CD4-positive, alpha-beta T cell treated with Interleukin-1 beta for 1 hour (primary cell): ENCODE data around the gene UBXN1.
"Not testable (repeated sequence)": the region's sequence is repeated elsewhere in the genome, so short reads cannot be mapped to it uniquely, and the experiment has no call there.

Source experiments
- DNase-seq, 2 donors: peaks; one replicate each; pipeline ENCODE4 v3.0.0-alpha.2; 2020 to 2022

Gene UBXN1

GRCh38 chr11:62707277-62707861 lies 28.5 kb upstream of the UBXN1 start, which contains the start of the genes BSCL2 and GNG3:
TSS of gene BSCL2 (minus strand) at chr11:62707424. CDS start at chr11:62707195, 229 bp downstream.
TSS of gene GNG3 (plus strand) at chr11:62707676. CDS start at chr11:62708296, 620 bp downstream.
- DNase-seq: no peak

- DNase-seq: no peak
These were observed 28.0 kb upstream of the UBXN1 start for GRCh38 chr11:62706850-62707247.

GRCh38 chr11:62705880-62706849 lies 27.3 kb upstream of the UBXN1 start:
- DNase-seq: peak; percentile 94

- DNase-seq: no peak
These were observed 26.5 kb upstream of the UBXN1 start for GRCh38 chr11:62705413-62705812.

GRCh38 chr11:62703921-62704320 lies 25.0 kb upstream of the UBXN1 start:
- DNase-seq: not testable (repeated sequence)

GRCh38 chr11:62702246-62702645 lies 23.4 kb upstream of the UBXN1 start:
- peak in 1 of 2 donors; percentile 36 for DNase-seq

- peak; percentile 78 to 83 for DNase-seq
These were observed 15.7 kb upstream of the UBXN1 start for GRCh38 chr11:62694455-62695167.

GRCh38 chr11:62693624-62694023 lies 14.8 kb upstream of the UBXN1 start:
- not testable (repeated sequence) for DNase-seq

- DNase-seq: no peak
These were observed 10.7 kb upstream of the UBXN1 start, which contains the start of gene LRRN4CL for GRCh38 chr11:62689421-62690183. TSS of gene LRRN4CL (minus strand) at chr11:62689530. CDS start at chr11:62688508, 1,022 bp downstream.

GRCh38 chr11:62688491-62688890 lies 9.6 kb upstream of the UBXN1 start:
- DNase-seq: no peak

- no peak for DNase-seq
These were observed 8.9 kb upstream of the UBXN1 start for GRCh38 chr11:62687508-62688396.

GRCh38 chr11:62682518-62682917 lies 3.6 kb upstream of the UBXN1 start:
- DNase-seq: no peak

GRCh38 chr11:62680825-62681240 lies 2.0 kb upstream of the UBXN1 start:
- DNase-seq: peak; percentile 21 to 60

GRCh38 chr11:62678433-62678769 lies 472 bp downstream of the UBXN1 start:
- DNase-seq: no peak

GRCh38 chr11:62677714-62678113 lies 1.2 kb downstream of the UBXN1 start:
- no peak for DNase-seq

GRCh38 chr11:62677156-62677555 lies 1.7 kb downstream of the UBXN1 start:
- no peak for DNase-seq

GRCh38 chr11:62676698-62677097 lies 2.2 kb downstream of the UBXN1 start:
- no peak for DNase-seq

- not testable (repeated sequence) for DNase-seq
These were observed 3.5 kb downstream of the UBXN1 start for GRCh38 chr11:62675415-62675814.

- no peak for DNase-seq
These were observed 5.7 kb downstream of the UBXN1 start for GRCh38 chr11:62673196-62673525.

- DNase-seq: peak; percentile 75 to 84
These were observed 7.1 kb downstream of the UBXN1 start, which contains the start of the genes LBHD1 and UQCC3 for GRCh38 chr11:62671608-62672389. TSS of gene LBHD1 (minus strand) at chr11:62672267. CDS start at chr11:62670031, 2,236 bp downstream. TSS of gene UQCC3 (plus strand) at chr11:62671673. CDS start at chr11:62671746, 73 bp downstream.
